ENCODE results near the gene MTERF2. TPM values are rescaled to one million over a fixed set of nuclear protein-coding genes. Genes with fewer than 3 reads are reported as not detected.

The MTERF2 gene
- total RNA-seq, 1 experiment from 2014 or later, result 7.8 TPM

DNA sequence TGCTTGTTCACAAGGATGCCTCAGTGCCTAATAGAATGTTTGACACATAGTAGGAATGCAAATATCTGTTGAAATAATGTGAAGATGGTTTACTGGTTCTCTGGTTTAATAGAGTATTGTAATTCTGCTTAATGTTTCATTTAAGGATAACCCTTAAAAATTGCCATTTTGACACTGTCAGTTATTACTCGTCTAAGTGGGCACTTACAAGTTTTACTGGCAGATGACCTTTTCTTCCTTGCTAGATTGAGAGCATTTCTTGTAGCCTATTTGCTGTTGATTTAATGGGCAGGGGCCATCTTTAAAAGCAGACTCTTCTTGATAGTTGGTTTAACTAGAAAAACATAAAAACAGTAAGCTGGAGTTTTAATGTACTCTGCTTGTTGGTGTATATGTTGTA, 29.4 kb downstream of the MTERF2 start:
- RAD21 ChIA-PET (ENCODE audit: low non-redundant PET in 1 of 2, low total read pairs in 2 of 2, uncharacterized antibody in 2 of 2, unreplicated experiment in 2 of 2), result no interaction called here
- peak overlapping the region; percentile 80 to 84 for H3K4me3 ChIP-seq (replicated peaks in 1 of 2; ENCODE audit: low read depth in 1 of 2, low read length in 2 of 2)
- peaks cover 29 to 35% of the 10 kb centered on the region in 2 experiments; a peak in 3 of 4 replicates for H3K4me1 ChIP-seq (ENCODE audit: control insufficient read depth in 1 of 2, insufficient read depth in 2 of 2, low read length in 2 of 2)
- no peak overlapping the region for H3K27ac ChIP-seq (ENCODE audit: low read depth, low read length)
- POLR2A ChIA-PET, result no interaction called here
- no peaks in the 10 kb centered on the region for H3K27me3 ChIP-seq (ENCODE audit: insufficient read depth, low read length)
- ATAC-seq, result no peak
- H3K4me2 ChIP-seq (ENCODE audit: low read length), result peak overlapping the region; percentile 92
- DNase-seq (ENCODE audit: low read depth, low spot score), result no peak
- H4K20me1 ChIP-seq (ENCODE audit: insufficient read depth), result no peaks in the 10 kb centered on the region
- CTCF ChIA-PET, result no interaction called here
- TF ChIP-seq, protein P1, sequence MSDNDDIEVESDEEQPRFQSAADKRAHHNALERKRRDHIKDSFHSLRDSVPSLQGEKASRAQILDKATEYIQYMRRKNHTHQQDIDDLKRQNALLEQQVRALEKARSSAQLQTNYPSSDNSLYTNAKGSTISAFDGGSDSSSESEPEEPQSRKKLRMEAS (IDR thresholded peaks at IDR 0.05), result no peak
- intact Hi-C loops (cut with micrococcal nuclease), result no loop called here
- H3K9me3 ChIP-seq (ENCODE audit: control insufficient read depth in 1 of 2, insufficient read depth in 1 of 2, low read depth in 1 of 2, low read length in 2 of 2), result no peaks in the 10 kb centered on the region
- H2AFZ ChIP-seq (ENCODE audit: low read depth, low read length, poor library complexity, severe bottlenecking), result no peak overlapping the region
- peaks cover 35% of the 10 kb centered on the region for H3K79me2 ChIP-seq (ENCODE audit: insufficient read depth, low read length)
- no peaks in the 10 kb centered on the region for H3K9me2 ChIP-seq (ENCODE audit: insufficient read depth)
- BruUV-seq (replicated peaks), result no TSS peak
- H3K36me3 ChIP-seq (ENCODE audit: control insufficient read depth in 1 of 2, insufficient read depth in 2 of 2, low read length in 2 of 2), result no peaks in the 10 kb centered on the region
- peak overlapping the region; percentile 72 for H3K9ac ChIP-seq (ENCODE audit: low read length)

DNA sequence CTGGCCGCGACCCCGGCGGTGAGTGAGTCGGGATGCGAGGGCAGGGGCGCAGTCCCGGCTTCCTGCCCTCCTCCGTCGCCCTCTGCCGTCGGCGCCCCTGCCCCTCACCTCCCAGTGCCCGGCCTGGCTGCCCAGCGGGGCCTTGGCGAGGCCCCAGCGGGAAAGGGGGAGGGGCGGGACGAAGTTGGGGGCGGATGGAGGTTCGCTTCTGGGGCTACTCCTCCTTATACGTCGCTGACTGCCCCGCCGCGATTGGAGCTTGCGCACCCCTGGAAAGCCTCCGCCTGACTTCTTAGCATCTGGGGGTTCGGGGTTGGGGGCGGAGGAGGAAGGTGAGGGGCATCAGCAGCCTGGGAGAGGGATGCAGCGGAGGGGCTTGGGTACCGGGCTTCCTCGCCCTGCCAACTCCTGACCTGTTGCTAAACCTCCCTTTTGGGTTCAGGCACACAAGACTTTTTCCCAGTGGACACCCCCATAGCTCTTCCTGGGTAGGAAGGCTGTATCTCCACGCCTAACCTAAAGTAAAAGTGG, 30.8 kb downstream of the MTERF2 start:
- H3K4me1 ChIP-seq (ENCODE audit: control insufficient read depth in 1 of 2, insufficient read depth in 2 of 2, low read length in 2 of 2), result peaks cover 29 to 35% of the 10 kb centered on the region in 2 experiments; a peak in 3 of 4 replicates
- no TSS peak for BruUV-seq (replicated peaks)
- intact Hi-C loops (cut with micrococcal nuclease), result no loop called here

More for the DNA sequence above, 30.8 kb downstream of the MTERF2 start:
- peaks cover 32% of the 10 kb centered on the region for H3K79me2 ChIP-seq (ENCODE audit: insufficient read depth, low read length)
- RAD21 ChIA-PET (ENCODE audit: low non-redundant PET in 1 of 2, low total read pairs in 2 of 2, uncharacterized antibody in 2 of 2, unreplicated experiment in 2 of 2), result no interaction called here
- peak overlapping the region; percentile 80 to 84 for H3K4me3 ChIP-seq (replicated peaks in 1 of 2; ENCODE audit: low read depth in 1 of 2, low read length in 2 of 2)
- peak overlapping the region; percentile 92 for H3K4me2 ChIP-seq (ENCODE audit: low read length)
- TF ChIP-seq FOSL1 (IDR thresholded peaks at IDR 0.05; ENCODE audit: low read depth) (no peak), EZH2phosphoT487 (IDR thresholded peaks at IDR 0.05; ENCODE audit: borderline replicate concordance) (no peak), SIN3A (IDR thresholded peaks at IDR 0.05; ENCODE audit: low read depth) (no peak), SP1 (IDR thresholded peaks at IDR 0.05; ENCODE audit: low read depth) (no peak), YY1 (IDR thresholded peaks at IDR 0.05; ENCODE audit: extremely low read depth, insufficient replicate concordance, low read depth, low read length) (peak; percentile 6), EZH2 (IDR thresholded peaks at IDR 0.05) (no peak)
- TF ChIP-seq, protein P2, sequence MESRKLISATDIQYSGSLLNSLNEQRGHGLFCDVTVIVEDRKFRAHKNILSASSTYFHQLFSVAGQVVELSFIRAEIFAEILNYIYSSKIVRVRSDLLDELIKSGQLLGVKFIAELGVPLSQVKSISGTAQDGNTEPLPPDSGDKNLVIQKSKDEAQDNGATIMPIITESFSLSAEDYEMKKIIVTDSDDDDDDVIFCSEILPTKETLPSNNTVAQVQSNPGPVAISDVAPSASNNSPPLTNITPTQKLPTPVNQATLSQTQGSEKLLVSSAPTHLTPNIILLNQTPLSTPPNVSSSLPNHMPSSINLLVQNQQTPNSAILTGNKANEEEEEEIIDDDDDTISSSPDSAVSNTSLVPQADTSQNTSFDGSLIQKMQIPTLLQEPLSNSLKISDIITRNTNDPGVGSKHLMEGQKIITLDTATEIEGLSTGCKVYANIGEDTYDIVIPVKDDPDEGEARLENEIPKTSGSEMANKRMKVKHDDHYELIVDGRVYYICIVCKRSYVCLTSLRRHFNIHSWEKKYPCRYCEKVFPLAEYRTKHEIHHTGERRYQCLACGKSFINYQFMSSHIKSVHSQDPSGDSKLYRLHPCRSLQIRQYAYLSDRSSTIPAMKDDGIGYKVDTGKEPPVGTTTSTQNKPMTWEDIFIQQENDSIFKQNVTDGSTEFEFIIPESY (IDR thresholded peaks at IDR 0.05; ENCODE audit: extremely low read depth, insufficient replicate concordance, low read length), result no peak
- H3K27ac ChIP-seq (ENCODE audit: low read depth, low read length), result peak overlapping the region; percentile 86
- no peaks in the 10 kb centered on the region for H3K36me3 ChIP-seq (ENCODE audit: control insufficient read depth in 1 of 2, insufficient read depth in 2 of 2, low read length in 2 of 2)
- no peaks in the 10 kb centered on the region for H4K20me1 ChIP-seq (ENCODE audit: insufficient read depth)
- POLR2A ChIA-PET, result interaction anchor here (0.6 to 1.1 kb wide), 6 partner anchors 14 to 669 kb away, joined by 3 read pairs; partner anchors contain the start of gene MTERF2
- H3K27me3 ChIP-seq (ENCODE audit: insufficient read depth, low read length), result no peaks in the 10 kb centered on the region
- CTCF ChIA-PET, result interaction anchor here (1.8 kb wide), 1 partner anchor 36 kb away, joined by 5 read pairs; no protein-coding TSS in a partner anchor
- ATAC-seq (peak; percentile 64), DNase-seq (ENCODE audit: low read depth, low spot score) (no peak)
- H3K9me3 ChIP-seq (ENCODE audit: control insufficient read depth in 1 of 2, insufficient read depth in 1 of 2, low read depth in 1 of 2, low read length in 2 of 2), result no peaks in the 10 kb centered on the region
- no peaks in the 10 kb centered on the region for H3K9me2 ChIP-seq (ENCODE audit: insufficient read depth)
- peak overlapping the region; percentile 72 for H3K9ac ChIP-seq (ENCODE audit: low read length)
- H2AFZ ChIP-seq (ENCODE audit: low read depth, low read length, poor library complexity, severe bottlenecking), result peak overlapping the region; percentile 44
